HG03108 (cell line): ENCODE data around the gene DNAJC17.
A peak's percentile ranks its signal among the peaks of the same experiment; 100 is the strongest.

Source experiments
- ATAC-seq: cut with Tn5 transposase; IDR thresholded peaks from one replicate; pipeline ENCODE4 v1.9.1; 2021; ENCODE audit warnings: moderate library complexity; ENCODE audit not compliant: unreplicated experiment

The DNAJC17 gene

DNA sequence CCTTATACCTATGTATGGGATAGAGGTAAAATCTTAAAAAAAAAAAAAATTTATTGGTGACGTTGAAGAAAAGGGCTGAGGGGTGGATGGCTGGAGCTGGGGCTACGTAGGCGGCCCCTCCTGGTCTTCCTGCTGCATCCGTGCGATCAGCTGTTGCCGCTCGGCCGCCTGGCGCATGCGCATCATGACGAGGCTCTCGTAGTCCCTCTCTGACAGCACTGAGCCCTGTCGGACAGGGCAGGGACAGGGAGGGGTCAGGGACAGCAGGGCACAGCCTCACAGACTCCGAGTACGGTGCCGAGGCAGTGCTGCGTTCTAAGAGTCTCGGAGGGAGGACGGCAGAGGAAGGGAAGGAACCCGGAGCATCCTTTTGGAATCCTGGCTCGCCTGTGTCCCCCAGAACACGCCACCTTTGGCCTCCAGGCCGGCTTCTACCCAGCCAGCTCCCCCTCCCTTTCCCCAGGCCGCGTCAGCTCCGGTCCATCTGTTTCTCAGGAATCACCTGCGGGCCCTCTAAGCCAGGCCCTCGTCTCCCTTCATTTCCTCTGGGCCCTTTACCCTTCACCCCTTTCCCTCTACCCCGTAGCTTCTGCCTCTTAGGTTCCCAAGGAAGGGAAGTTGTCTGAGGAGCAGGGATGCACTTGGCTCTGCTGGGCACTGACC is 39.3 kb downstream of the DNAJC17 start:
- ATAC-seq: no peak

DNA sequence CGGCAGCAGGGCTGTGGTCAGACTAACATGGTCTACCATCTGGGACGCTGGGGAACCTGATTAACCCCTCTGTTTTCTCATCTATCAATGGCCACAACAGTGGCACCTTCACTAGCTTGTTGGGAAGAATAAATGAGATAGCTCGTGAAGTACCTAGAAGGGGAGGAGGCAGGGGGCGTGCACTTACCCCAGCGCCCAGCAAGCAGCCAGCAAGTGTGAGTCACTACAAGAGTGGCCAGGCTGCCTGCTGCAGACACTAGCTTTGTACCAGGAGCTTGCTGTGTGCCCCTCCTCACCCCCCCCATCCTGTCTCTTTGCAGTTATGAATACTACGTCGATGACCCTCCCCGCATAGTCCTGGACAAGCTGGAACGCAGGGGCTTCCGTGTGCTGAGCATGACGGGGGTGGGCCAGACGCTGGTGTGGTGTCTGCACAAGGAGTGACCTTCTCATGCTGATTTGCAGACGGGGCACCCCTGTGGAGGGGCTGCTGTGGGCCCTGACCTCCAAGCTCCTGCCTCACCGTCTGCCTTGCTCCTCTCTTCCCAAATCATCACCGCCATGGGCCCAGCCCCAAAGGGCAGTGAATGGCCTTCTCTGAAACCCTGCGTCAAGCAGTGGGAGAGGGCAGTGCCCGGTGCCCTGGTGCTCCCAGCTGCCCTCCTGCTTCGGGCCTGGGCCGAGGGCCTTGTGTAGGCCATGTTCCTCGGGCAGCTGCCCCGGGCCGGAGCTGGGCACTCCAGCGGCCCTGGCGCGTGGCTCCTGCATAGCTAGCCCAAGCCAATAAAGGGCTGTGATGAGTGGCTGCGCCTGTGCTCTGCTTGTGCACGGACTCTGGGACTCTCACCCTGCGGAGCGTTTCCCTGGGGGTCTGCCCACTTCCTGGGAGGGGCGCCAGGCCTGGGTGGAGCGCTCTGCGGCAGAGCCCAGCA is 40.1 kb downstream of the DNAJC17 start:
- ATAC-seq: no peak

DNA sequence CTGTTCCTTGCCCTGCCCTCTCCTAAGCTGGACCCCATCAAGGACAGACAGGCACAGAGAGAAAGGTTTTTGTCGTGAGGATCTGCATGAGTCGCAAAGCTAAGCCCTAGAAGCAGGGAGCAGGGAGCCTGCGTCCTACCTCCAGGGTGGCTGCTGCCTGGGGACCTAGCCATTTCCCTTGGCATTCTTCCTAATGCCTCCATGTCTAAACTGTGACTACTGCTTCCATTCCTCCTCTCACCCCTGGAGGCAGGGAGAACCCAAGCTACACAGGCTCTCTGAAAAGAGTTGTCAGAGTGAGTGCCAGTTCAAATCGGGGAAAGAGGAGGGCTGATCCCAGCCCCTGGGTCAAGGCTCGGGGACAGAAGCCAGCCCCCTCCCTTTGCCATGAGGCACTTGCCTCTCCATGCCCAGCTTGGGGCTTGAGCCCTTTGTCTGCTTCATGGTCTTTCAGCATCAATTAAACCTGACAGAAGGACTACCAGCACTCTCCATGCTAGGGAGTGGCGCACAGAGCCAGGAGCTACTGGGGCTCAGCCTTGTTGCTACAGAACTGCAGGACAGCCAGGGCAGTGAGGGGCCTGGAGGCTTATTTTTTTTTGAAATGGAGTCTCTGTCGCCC is 41.0 kb downstream of the DNAJC17 start:
- no peak for ATAC-seq

DNA sequence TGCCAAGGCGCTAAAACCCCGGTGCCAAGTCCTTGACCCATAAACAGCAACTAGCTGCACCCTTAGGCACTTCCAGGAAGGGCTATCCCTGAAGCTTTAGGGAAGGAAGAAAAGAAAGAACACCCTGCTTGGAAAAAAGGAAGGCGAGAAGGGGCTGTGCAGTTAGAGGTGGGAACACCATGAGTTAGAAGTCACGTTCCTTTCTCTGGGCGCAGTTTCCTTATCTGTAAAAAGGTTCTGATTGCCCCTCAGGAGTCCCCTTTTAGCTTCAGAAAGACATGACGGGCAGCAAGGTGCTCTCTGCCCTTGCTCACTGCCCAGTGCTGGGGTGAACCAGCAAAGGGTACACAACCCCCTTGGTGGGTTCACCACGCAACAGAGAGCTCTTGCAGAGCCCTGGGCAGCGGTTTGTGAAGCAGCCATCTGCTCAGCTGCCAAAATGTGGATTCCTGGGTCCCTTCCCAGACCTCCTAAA is 42.6 kb downstream of the DNAJC17 start:
- ATAC-seq: no peak

DNA sequence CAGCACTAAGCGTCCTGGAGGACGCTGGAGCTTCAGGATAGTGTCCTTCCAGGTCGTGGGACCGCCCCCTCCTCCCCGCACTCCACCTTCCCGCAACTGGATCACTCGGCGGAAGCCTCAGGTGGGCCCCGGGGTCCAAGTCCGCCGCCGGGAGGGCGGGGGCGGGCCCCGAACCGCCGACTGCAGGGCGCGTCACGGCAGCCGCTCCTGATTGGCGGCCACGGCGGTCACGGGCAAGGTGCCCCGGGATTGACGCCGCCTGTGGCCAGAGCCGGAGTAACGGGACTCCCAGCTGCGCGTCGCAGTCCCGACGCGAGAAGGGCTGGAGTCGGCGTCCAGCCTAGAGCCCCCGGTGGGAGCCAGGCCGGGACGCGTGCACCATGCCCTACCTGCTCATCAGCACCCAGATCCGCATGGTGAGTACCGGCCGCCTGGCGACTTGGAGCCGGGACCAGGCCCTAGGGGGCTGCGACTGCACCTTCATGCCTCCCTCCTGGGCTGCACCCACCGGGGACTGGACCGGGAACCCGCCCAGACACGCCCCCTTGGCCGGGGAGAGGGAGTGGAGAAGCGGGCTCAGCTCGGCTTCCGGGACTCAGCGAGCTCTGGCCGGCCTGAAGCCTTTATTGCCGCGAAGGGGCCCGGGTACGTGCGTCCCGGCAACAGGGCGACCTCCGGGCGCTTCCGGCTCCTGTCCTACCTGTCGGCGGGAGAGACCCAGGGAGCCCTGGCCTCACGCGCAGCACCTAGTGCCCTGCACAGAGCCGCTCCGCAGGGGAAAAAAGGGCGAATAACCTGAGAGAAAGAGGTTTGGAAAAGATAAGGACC is 43.3 kb downstream of the DNAJC17 start, which contains the start of gene GCHFR:
TSS of gene GCHFR (plus strand) at position 268 of the 828 bp plus-strand sequence. CDS start at position 381, 113 bp downstream.
- ATAC-seq: peak; percentile 47

DNA sequence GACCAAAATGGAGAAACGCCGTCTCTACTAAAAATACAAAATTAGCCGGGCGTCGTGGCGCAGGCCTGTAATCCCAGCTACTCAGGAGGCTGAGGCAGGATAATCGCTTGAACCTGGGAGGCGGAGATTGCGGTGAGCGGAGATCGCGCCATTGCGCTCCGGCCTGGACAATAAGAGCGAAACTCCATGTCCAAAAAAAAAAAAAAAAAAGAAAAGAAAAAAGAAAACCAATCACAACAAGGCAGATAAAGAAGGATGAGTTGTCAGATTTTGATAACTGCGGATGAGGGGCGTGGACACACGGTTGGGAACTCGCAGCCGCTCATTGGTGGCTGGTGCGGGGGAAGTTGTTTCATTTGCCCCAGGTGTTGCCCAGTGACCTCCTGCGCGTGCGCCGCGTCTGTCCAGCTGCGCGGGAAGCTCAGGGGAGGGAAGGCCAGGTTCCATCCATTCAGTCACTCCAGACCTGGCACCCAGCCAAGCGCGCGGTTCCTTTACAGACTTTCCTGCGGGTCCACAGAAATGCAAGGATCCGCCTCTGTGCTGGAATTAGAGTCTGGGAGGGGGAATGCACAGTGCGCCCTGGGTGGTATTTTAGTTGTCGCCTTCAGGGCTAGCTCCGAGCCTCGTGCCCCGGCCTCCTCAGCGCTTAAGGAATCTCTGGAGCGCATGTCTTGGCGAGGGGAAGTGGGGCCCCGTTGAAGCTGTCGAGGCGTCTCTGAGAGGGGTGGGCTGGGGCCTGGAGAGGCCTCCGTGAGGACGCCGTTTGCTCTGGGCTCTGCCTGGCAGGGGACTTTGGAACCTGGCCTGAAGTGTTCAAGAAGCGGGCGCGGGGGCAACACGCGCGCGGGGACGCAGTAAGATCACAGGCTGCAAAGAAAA is 44.1 kb downstream of the DNAJC17 start:
- ATAC-seq: no peak

DNA sequence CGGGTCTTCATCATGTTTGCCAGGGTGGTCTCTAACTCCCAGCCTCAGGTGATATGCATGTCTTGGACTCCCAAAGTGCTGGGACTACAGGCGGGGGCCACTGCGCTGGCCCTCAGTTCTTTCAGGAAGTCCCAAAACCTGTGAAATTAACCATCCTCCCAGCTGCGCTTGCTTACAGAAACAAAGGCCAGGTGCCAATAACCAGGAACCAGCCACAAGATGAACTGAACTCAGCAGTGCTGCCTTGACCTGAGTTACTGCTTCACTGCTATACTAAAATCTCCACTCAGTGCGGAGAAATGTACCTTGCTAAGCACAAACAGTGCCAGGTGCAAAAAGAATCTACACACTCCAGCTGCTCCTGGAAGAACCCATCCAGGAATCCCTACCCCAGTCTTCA is 47.3 kb downstream of the DNAJC17 start:
- no peak for ATAC-seq

DNA sequence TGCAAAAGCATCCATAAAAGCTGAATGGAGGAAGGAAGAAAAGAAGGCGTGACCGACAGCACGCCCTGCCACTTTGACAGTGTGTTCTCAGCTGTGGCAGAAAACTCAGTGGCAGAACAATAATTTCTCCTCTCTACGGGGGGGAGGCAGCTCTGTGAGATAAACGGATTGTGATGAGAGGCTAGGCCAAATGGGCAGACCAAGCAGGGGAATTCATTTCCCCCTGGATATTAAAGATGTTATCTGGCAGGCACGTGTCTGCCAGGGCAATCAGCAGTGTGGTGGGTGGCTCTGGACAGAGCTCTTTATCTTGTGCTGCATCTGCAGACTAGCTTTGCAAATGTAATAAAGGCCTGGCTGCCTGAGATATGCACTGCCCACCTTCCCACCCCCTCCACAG is 50.3 kb downstream of the DNAJC17 start:
- no peak for ATAC-seq

DNA sequence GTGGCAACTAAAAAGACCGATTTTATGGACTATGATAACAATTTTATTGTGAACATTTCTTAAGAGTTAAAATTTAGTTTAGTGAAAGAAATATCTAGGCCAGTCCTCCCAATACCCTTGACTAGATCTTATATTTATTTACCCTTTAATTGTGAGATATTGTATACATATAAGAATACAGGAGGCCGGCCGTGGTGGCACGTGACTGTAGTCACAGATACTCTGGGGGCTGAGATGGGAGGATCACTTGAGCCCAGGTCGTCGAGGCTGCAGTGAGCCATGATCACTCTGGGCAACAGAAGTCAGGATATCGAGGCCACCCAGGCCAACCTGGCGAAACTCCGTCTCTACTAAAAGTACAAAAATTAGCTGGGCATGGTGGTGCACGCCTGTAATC is 51.5 kb downstream of the DNAJC17 start:
- ATAC-seq: no peak

DNA sequence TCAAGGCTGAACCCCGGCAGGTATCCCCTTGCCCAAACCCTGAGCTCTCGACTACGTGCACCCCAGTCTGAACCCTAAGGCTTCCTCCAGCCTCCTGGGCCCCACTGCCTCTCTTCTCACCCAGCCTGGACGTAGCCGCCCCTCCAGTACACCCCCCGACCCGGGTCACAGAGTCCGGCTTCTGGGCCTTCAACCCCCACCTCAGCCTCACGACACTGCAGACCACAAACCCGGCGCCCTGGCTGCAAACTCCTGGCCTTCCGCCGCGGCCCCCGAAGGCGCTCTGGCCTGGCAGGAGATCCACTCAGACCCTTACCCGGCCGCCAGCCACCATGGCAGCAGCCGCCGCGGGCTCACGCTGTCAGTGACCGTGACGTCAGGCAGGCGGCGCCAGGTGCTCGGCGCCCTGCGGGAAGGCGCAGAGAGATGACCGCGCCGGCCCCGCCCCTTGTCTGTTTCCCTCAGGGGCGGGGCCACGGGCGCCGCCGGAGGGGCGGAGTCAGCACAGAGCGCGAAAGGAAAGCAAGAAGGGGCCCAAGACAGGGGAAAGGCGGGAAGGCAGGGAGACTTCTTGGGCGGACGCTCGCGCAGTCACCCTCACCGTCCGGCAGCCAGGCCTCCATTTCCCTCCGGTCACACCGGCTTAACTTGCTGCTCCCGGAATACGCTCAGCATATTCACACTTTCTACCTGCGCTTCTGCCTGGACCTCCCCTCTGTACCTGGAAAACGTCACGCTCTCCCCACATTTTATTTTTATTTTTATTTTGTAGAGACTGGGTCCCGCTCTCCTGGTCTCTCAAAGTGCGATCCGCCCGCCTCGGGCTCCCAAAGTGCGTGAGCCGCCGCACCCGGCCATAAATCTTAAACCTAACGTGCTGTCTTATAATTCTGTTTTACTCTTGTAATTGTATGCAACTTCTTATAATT is 52.1 kb downstream of the DNAJC17 start, which contains the start of gene RMDN3:
TSS of gene RMDN3 (minus strand) at position 372 of the 929 bp plus-strand sequence. CDS start 471 bp downstream, outside the sequence.
- ATAC-seq: peak; percentile 68

DNA sequence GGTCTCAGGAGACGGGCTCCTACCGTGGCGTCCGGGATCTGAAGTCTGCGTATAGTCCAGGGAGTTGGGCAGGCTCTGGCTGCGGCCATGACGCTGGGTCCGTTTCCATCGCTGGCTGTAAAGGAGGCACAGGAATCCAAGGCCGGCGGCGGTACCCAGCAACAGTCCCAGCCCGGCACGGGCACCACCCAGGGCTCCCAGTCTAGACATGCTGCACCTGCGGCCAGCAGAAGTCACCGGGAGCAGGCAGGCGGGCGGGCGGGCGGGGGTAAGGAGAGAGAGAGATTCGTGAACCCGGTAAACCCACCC is 52.7 kb downstream of the DNAJC17 start:
- ATAC-seq: no peak

DNA sequence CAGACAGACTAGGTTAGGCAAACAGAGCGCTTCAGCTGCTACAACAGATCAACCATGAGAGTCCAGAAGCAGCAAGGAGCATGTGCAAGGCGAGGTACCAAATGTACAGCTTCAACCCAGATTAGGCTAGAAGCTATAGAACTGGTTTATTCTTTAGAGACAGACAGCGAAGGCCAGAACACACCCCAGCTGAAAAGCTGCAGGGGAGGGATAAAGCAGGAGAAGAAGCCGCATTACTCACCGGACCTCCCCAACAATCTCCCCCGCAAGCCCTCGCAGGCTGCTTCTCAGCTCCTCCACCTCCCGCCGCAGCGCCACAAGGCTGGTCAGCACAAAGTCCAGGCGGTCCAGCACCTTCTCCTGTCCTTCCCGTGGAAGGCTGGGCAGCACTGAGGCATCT is 55.5 kb downstream of the DNAJC17 start:
- ATAC-seq: no peak

DNA sequence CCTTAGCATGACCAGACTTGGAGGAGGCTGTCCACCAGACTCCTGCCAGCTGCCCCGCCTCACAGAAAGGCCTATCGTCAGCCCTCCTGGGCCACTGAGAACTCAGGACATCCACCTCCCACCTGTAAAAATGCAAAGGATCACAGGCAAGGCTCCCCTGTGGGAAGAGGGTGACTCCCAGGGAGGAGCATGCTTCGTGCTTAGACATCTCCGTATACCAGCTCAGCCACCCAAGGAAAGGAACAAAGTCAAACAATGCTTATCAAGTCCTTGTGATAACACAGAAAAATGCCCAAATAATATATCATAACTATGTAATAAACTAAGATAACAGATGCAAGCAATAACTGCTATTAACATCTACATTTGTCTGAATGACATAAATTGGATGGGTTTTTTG is 56.4 kb downstream of the DNAJC17 start:
- ATAC-seq: no peak

DNA sequence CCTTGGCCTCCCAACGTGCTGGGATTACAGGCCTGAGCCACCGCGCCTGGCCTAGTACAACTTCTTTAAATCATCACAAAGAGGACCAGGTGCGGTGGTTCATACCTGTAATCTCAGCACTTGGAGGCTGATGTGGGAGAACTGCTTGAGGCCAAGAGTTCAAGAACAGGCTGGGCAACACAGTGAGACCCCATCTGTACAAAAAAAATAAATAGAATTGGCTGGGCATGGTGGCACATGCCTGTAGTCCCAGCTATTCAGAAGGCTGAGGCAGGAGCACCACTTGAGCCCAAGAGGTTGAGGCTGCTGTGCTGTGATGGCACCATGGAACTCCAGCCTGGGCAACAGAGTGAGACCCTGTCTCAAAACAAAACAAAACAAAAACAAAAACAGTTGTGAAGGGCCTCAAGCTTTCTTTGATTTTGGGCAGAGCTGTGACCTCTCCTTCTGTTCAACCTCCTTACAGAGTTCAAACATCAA is 58.1 kb downstream of the DNAJC17 start:
- no peak for ATAC-seq

DNA sequence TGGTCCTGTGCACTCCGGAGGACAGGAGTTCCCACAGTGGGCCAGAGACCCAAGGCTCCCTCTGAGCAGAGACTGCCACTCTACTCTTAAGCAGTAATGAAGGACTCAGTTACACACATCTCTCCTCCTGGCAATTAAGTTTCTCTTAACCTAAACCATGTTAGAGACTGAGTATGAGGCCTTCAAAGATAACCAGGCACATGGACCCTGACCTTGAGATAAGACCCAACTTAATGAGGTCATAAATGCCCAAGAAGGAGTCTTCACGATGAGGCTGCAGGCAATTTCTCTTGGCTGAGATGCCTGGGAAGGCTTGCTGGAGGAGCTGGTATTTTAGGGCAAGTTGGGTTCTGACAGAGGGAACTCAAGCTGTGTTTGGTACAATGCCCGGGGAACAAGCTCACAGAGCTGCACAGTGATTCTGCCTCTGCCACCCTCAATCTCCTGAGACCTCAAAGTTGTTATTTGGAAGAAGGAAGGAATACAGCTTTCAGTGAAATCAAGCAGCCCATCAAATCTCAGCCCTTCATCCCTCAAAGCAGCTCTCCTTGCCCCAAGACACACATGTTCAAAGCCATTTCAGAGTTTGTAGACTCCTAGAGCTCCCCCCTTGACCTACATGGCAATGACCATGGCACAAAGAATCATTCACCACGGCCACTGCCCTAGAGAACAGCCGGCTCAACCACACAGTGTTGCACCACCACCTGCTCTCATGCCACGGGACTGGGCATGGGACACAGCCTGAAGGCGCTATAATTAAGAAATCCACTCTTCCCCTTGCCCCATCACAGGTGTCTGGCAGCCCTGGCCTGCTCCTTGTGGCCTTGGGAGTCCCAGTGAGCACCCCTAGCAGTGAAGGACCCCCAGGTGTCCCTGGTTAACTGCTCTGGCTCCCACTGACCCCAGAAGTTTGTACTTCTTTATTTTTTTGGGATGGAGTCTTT is 59.3 kb downstream of the DNAJC17 start:
- no peak for ATAC-seq

DNA sequence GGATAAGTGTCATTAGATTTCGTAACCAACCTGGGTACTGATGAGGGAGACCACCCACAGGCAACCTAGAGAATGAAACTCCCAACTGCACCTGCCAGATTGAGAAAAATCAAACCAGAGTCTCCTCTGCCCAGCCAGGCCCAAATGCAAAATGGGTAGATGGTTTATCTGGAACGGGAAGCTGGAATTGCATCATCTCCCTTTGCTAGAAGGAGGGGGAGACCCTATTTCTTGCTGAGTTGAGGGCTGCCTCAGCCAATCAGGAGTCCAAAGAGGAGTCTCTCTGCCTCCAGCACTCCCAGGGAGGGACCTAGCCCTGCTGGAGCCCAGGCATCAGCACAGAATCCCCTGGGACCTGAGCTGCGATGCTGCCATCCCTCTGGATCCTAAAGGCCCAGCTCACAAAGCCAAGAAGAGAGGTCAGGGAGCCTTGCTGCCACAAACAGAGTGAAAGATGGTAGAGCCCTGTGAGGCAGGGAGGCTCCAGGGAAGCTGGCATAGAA is 60.3 kb downstream of the DNAJC17 start:
- ATAC-seq: no peak

DNA sequence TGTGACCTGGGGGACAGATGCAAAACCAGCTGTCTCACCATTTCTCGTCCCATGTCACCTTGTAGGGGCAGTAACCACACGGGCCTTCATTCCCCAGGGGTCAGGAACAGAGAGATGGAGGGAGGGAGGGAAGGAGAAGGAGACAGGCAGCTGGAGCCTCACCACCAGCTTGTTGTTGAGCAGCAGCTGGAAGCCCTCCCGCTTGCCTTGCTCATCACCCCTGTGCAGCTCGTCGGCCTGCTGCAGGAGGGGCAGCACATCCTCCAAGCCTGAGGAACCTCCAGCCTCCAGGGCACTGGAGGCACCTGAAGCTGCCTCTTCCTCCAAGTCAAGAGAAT is 62.5 kb downstream of the DNAJC17 start:
- no peak for ATAC-seq
